ENCODE measurements around the gene TMEM192.

DNA sequence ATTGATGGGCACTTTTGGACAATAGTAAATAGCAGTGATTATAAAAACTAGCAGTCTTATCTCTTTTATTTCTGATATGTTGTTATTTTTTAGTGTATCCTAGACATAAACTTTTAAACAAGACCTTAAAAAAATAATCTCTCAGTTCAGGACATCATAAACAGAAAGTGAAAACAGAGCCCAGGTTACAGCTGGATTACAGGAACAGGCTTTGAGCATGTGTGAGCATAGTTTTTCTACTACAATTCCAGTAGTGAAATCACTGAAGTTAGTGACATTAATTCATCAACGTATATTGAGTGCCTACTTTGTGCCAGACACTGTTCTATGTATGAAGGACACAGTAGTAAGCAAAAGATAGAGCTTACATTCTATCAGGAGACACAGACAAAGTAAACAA lies 42.1 kb downstream of the TMEM192 start:
- TF ChIP-seq, protein P1, sequence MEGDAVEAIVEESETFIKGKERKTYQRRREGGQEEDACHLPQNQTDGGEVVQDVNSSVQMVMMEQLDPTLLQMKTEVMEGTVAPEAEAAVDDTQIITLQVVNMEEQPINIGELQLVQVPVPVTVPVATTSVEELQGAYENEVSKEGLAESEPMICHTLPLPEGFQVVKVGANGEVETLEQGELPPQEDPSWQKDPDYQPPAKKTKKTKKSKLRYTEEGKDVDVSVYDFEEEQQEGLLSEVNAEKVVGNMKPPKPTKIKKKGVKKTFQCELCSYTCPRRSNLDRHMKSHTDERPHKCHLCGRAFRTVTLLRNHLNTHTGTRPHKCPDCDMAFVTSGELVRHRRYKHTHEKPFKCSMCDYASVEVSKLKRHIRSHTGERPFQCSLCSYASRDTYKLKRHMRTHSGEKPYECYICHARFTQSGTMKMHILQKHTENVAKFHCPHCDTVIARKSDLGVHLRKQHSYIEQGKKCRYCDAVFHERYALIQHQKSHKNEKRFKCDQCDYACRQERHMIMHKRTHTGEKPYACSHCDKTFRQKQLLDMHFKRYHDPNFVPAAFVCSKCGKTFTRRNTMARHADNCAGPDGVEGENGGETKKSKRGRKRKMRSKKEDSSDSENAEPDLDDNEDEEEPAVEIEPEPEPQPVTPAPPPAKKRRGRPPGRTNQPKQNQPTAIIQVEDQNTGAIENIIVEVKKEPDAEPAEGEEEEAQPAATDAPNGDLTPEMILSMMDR (IDR thresholded peaks at IDR 0.05) = no peak
- no peak for TF ChIP-seq EZH2 (IDR thresholded peaks at IDR 0.05; ENCODE audit: borderline replicate concordance, insufficient read depth, low read depth, low read length, poor library complexity, severe bottlenecking)
